Uterus (tissue), 4 donors: ENCODE measurements around the gene TERT. TPM values are rescaled to one million over a fixed set of nuclear protein-coding genes. Genes with fewer than 3 reads are reported as not detected.

Source experiments
- DNase-seq, 2 donors: peaks; one replicate each; pipeline ENCODE4 v3.0.0-alpha.2; 2019 to 2020
- H3K27ac ChIP-seq, 2 donors: fragments of 200-600 bp; sonication (generic); 1 replicate in 1 of 2; 2 replicates in 1 of 2; pipeline ENCODE4 v1.5.1; 2016 to 2018
- H3K27me3 ChIP-seq, 2 donors: fragments of 200-600 bp; sonication (generic); one replicate each; pipeline ENCODE4 v1.5.1; 2018 to 2019; ENCODE audit warnings: control low read depth in 1 of 2
- H3K36me3 ChIP-seq, 2 donors: fragments of 200-600 bp; sonication (generic); one replicate each; pipeline ENCODE4 v1.5.1; 2019; ENCODE audit warnings: control low read depth in 1 of 2
- H3K4me1 ChIP-seq, 2 donors: fragments of 200-600 bp; sonication (generic); one replicate each; pipeline ENCODE4 v1.5.1; 2018 to 2019; ENCODE audit warnings: control low read depth in 1 of 2
- H3K4me3 ChIP-seq, 2 donors: fragments of 200-600 bp; sonication (generic); 1 replicate in 1 of 2; 2 replicates in 1 of 2; pipeline ENCODE4 v1.5.1; 2018 to 2019; ENCODE audit warnings: mild to moderate bottlenecking in 1 of 2
- H3K9me3 ChIP-seq, 2 donors: fragments of 200-600 bp; sonication (generic); one replicate each; pipeline ENCODE4 v1.5.1; 2019; ENCODE audit warnings: control low read depth in 1 of 2
- CTCF ChIP-seq, 4 experiments: fragments of 200-600 bp in 2 of 4; fragments of 450-650 bp in 2 of 4; sonication (generic) in 2 of 4; IDR thresholded peaks; one replicate each; pipeline ENCODE4 v1.5.1; 2016 to 2019; ENCODE audit warnings: antibody characterized with exemption in 4 of 4, mild to moderate bottlenecking in 2 of 4, moderate library complexity in 1 of 4
- POLR2A ChIP-seq, 2 donors: fragments of 450-650 bp; IDR thresholded peaks; one replicate each; pipeline ENCODE4 v1.6.1; 2016; ENCODE audit warnings: antibody characterized with exemption in 2 of 2, mild to moderate bottlenecking in 1 of 2, moderate library complexity in 1 of 2
- intact Hi-C: fragments of 100-400 bp; cut with DNase I; formaldehyde crosslinking; loops from one replicate; pipeline ENCODE4 v1.15.1; 2023; ENCODE audit warnings: low total_unique reads
- total RNA-seq, 4 donors: library from RNA; depleted of rRNA in 3 of 4; stranded (reverse); fragments of >200 nt in 3 of 4; gene quantifications; one replicate each; pipeline versions ENCODE4 v1.1.0 to v1.2.4, GENCODE V29; 2014 to 2023
- donor health status: DM: yes; HTN: yes; CAD: no.

The TERT gene
- total RNA-seq, 4 donors from 2014 or later = 0.26 TPM; not detected in 3

- no peak for DNase-seq
- TF ChIP-seq CTCF (IDR thresholded peaks at IDR 0.05) (no peak), POLR2A (IDR thresholded peaks at IDR 0.05) (no peak)
- Histone ChIP-seq H3K36me3 (no peaks in the 10 kb centered on the region), H3K27ac (no peak overlapping the region), H3K9me3 (no peaks in the 10 kb centered on the region), H3K4me3 (no peak overlapping the region), H3K4me1 (no peaks in the 10 kb centered on the region), H3K27me3 (no peaks in the 10 kb centered on the region)
- intact Hi-C loops = no loop called here
Measured at GRCh38 chr5:1218351-1219080, 76.4 kb downstream of the TERT start.

- H3K4me3 ChIP-seq = no peak overlapping the region
- TF ChIP-seq CTCF (IDR thresholded peaks at IDR 0.05) = no peak
- no peak for TF ChIP-seq POLR2A (IDR thresholded peaks at IDR 0.05)
- DNase-seq = no peak
- H3K36me3 ChIP-seq = no peaks in the 10 kb centered on the region
- intact Hi-C loops = no loop called here
- no peaks in the 10 kb centered on the region for H3K27me3 ChIP-seq
- no peak overlapping the region for H3K27ac ChIP-seq
- no peaks in the 10 kb centered on the region for H3K9me3 ChIP-seq
- H3K4me1 ChIP-seq = no peaks in the 10 kb centered on the region
Measured at GRCh38 chr5:1217596-1218206, 77.2 kb downstream of the TERT start.

GRCh38 chr5:1216918-1217295 lies 78.0 kb downstream of the TERT start:
- intact Hi-C loops = no loop called here
- TF ChIP-seq POLR2A (IDR thresholded peaks at IDR 0.05) (no peak), CTCF (IDR thresholded peaks at IDR 0.05) (no peak)
- no peak for DNase-seq
- Histone ChIP-seq H3K4me3 (no peak overlapping the region), H3K27ac (no peak overlapping the region), H3K4me1 (no peaks in the 10 kb centered on the region), H3K27me3 (no peaks in the 10 kb centered on the region), H3K36me3 (no peaks in the 10 kb centered on the region), H3K9me3 (no peaks in the 10 kb centered on the region)

- no peaks in the 10 kb centered on the region for H3K9me3 ChIP-seq
- H3K4me3 ChIP-seq = no peak overlapping the region
- intact Hi-C loops = no loop called here
- TF ChIP-seq CTCF (IDR thresholded peaks at IDR 0.05) = no peak
- TF ChIP-seq POLR2A (IDR thresholded peaks at IDR 0.05) = no peak
- no peak for DNase-seq
- H3K4me1 ChIP-seq = no peaks in the 10 kb centered on the region
- H3K27me3 ChIP-seq = no peaks in the 10 kb centered on the region
- no peaks in the 10 kb centered on the region for H3K36me3 ChIP-seq
- H3K27ac ChIP-seq = no peak overlapping the region
Measured at GRCh38 chr5:1216211-1216917, 78.5 kb downstream of the TERT start.
